OCI-LY3 (cell line): ENCODE results near the gene CCL7.

ENCODE experiments used
- H2AFZ ChIP-seq: fragments of 200-600, 300-600 bp; shearing (Covaris generic); 2 replicates; pipeline ENCODE4 v1.6.0; 2014; ENCODE audit warnings: antibody characterized with exemption, low read depth, low read length
- H3K27ac ChIP-seq: fragments of 200-600, 300-600 bp; sonication (generic); 2 replicates; pipeline ENCODE4 v1.5.1; 2014; ENCODE audit warnings: mild to moderate bottlenecking, low read length, moderate library complexity, mixed read lengths
- H3K27me3 ChIP-seq: fragments of 200-600, 300-600 bp; sonication (generic); 2 replicates; pipeline ENCODE4 v1.6.1; 2014; ENCODE audit warnings: low read depth, low read length, mixed read lengths
- H3K36me3 ChIP-seq: fragments of 200-600, 300-600 bp; sonication (generic); replicated peaks from 2 replicates; pipeline ENCODE3; 2014; ENCODE audit warnings: low read depth, low read length, mixed read lengths
- H3K4me1 ChIP-seq: fragments of 300-600, 200-600 bp; sonication (generic); 2 replicates; pipeline ENCODE4 v1.6.1; 2014; ENCODE audit warnings: low read length, mixed read lengths
- H3K4me2 ChIP-seq: fragments of 200-600, 300-600 bp; sonication (generic); 2 replicates; pipeline ENCODE4 v1.6.1; 2014; ENCODE audit warnings: low read length, mixed read lengths
- H3K4me3 ChIP-seq: fragments of 300-600, 200-600 bp; sonication (generic); 2 replicates; pipeline ENCODE4 v1.5.1; 2014; ENCODE audit warnings: antibody characterized with exemption, mild to moderate bottlenecking, low read length, moderate library complexity
- H3K79me2 ChIP-seq: fragments of 300-600, 200-600 bp; shearing (Covaris generic); 2 replicates; pipeline ENCODE4 v1.6.1; 2014; ENCODE audit warnings: mild to moderate bottlenecking, low read length, mixed read lengths
- H3K9ac ChIP-seq: fragments of 300-600, 200-600 bp; shearing (Covaris generic); 2 replicates; pipeline ENCODE4 v1.6.0; 2014; ENCODE audit warnings: mild to moderate bottlenecking, low read length, moderate library complexity
- H3K9me3 ChIP-seq: fragments of 200-600, 300-600 bp; shearing (Covaris generic); 2 replicates; pipeline ENCODE4 v1.6.1; 2014; ENCODE audit warnings: low read length, mixed read lengths; ENCODE audit not compliant: insufficient read depth
- H4K20me1 ChIP-seq: fragments of 200-600, 300-600 bp; sonication (generic); 2 replicates; pipeline ENCODE4 v1.6.1; 2016; ENCODE audit warnings: low read length, mixed read lengths; ENCODE audit not compliant: insufficient read depth
- CTCF ChIP-seq: fragments of 200-600, 300-600 bp; sonication (generic); IDR thresholded peaks from 2 replicates; pipeline ENCODE4 v1.5.1; 2014; ENCODE audit warnings: antibody characterized with exemption, low read length, low read depth
- EZH2phosphoT487 ChIP-seq: fragments of 200-600 bp; shearing (Covaris generic); IDR thresholded peaks from 2 replicates; pipeline ENCODE4 v1.6.1; 2018; ENCODE audit warnings: antibody characterized with exemption, mixed run types, low read depth

The CCL7 gene

GRCh38 chr17:34236281-34236892, 33.6 kb upstream of the CCL7 start:
- Histone ChIP-seq H4K20me1 (no peaks in the 10 kb centered on the region), H3K9me3 (no peaks in the 10 kb centered on the region), H3K36me3 (no peaks in the 10 kb centered on the region), H3K4me1 (peaks cover 3% of the 10 kb centered on the region; the same call in 1 of the 2 replicates), H3K4me3 (no peak overlapping the region), H3K27me3 (peaks cover 21% of the 10 kb centered on the region), H3K27ac (no peak overlapping the region), H3K79me2 (no peaks in the 10 kb centered on the region), H3K9ac (no peak overlapping the region), H3K4me2 (no peak overlapping the region), H2AFZ (no peak overlapping the region)
- TF ChIP-seq EZH2phosphoT487 (no peak), CTCF (no peak)

- H3K27me3 ChIP-seq, result peaks cover 26% of the 10 kb centered on the region
- no peak overlapping the region for H3K27ac ChIP-seq
- H3K4me3 ChIP-seq, result no peak overlapping the region
- no peak overlapping the region for H2AFZ ChIP-seq
- H3K9ac ChIP-seq, result no peak overlapping the region
- H3K79me2 ChIP-seq, result no peaks in the 10 kb centered on the region
- no peaks in the 10 kb centered on the region for H3K36me3 ChIP-seq
- TF ChIP-seq EZH2phosphoT487, result no peak
- TF ChIP-seq CTCF, result no peak
- no peak overlapping the region for H3K4me2 ChIP-seq
- peaks cover 7% of the 10 kb centered on the region; the same call in 1 of the 2 replicates for H4K20me1 ChIP-seq
- H3K9me3 ChIP-seq, result no peaks in the 10 kb centered on the region
- H3K4me1 ChIP-seq, result peaks cover 12% of the 10 kb centered on the region
Measured at GRCh38 chr17:34237458-34237857, 32.6 kb upstream of the CCL7 start.

GRCh38 chr17:34241062-34241461, 29.0 kb upstream of the CCL7 start:
- Histone ChIP-seq H2AFZ (no peak overlapping the region), H3K9ac (no peak overlapping the region), H3K27ac (no peak overlapping the region), H4K20me1 (peaks cover 19% of the 10 kb centered on the region; the same call in 1 of the 2 replicates), H3K79me2 (no peaks in the 10 kb centered on the region), H3K4me3 (no peak overlapping the region), H3K9me3 (no peaks in the 10 kb centered on the region), H3K4me1 (peaks cover 36% of the 10 kb centered on the region), H3K4me2 (no peak overlapping the region), H3K36me3 (no peaks in the 10 kb centered on the region), H3K27me3 (peaks cover 39% of the 10 kb centered on the region)
- no peak for TF ChIP-seq EZH2phosphoT487
- TF ChIP-seq CTCF, result no peak

- H3K4me1 ChIP-seq, result peaks cover 36% of the 10 kb centered on the region
- no peaks in the 10 kb centered on the region for H3K36me3 ChIP-seq
- no peaks in the 10 kb centered on the region for H3K79me2 ChIP-seq
- H4K20me1 ChIP-seq, result peaks cover 19% of the 10 kb centered on the region; the same call in 1 of the 2 replicates
- TF ChIP-seq CTCF (no peak), EZH2phosphoT487 (no peak)
- no peak overlapping the region for H3K27ac ChIP-seq
- no peaks in the 10 kb centered on the region for H3K9me3 ChIP-seq
- H3K4me2 ChIP-seq, result peak overlapping the region; percentile 46
- H3K4me3 ChIP-seq, result no peak overlapping the region
- no peak overlapping the region for H2AFZ ChIP-seq
- peaks cover 50% of the 10 kb centered on the region for H3K27me3 ChIP-seq
- H3K9ac ChIP-seq, result no peak overlapping the region
Measured at GRCh38 chr17:34242587-34243363, 27.2 kb upstream of the CCL7 start.
